GM19395 (cell line): ENCODE data around the gene GOLIM4.
"Not testable (repeated sequence)": the region's sequence is repeated elsewhere in the genome, so short reads cannot be mapped to it uniquely, and the experiment has no call there.

Experiments used
- ATAC-seq: cut with Tn5 transposase; IDR thresholded peaks from one replicate; pipeline ENCODE4 v1.9.1; 2021; ENCODE audit warnings: mild to moderate bottlenecking, moderate library complexity; ENCODE audit not compliant: unreplicated experiment

The GOLIM4 gene

DNA sequence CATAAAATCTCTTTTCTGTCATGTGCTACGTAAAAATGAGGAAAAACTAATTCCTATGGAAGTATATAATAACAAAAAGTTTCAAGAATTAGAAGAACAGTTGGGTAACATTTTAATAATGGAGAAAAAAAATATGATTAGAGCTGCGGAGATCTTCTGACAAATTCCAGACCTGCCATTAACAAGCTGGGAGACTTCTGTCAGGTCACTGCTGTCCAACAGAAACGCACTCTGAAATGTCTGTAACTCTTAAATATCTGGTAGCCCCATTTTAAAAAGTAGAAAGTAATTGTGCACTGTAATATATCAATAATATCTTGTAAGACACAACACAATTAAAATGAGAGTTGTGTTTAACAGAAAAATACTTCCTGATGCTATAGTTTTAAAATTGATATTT, 15.7 kb downstream of the GOLIM4 start:
- ATAC-seq, result no peak

DNA sequence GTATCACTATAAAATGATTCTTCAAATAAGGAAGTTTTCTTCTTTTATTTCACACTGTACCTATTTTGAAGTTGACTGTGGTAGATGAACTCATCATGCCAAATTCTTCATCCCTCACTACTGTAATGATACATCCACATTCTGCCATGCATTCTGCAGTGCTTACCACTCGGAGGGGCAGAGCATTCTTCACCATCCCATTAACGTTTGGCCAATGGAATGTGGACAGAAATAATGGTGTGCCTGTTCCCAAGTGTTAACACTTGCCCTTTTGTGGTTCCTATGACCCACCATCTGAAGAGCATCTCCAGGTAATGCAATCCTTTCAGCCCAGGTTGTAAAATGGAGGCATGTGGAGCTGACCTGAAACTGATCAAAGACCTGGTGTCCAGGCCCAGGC, 18.6 kb downstream of the GOLIM4 start:
- ATAC-seq, result no peak

GRCh38 chr3:168073842-168074605, 21.7 kb downstream of the GOLIM4 start:
- ATAC-seq, result no peak

GRCh38 chr3:168072323-168072650, 23.4 kb downstream of the GOLIM4 start:
- ATAC-seq, result no peak

DNA sequence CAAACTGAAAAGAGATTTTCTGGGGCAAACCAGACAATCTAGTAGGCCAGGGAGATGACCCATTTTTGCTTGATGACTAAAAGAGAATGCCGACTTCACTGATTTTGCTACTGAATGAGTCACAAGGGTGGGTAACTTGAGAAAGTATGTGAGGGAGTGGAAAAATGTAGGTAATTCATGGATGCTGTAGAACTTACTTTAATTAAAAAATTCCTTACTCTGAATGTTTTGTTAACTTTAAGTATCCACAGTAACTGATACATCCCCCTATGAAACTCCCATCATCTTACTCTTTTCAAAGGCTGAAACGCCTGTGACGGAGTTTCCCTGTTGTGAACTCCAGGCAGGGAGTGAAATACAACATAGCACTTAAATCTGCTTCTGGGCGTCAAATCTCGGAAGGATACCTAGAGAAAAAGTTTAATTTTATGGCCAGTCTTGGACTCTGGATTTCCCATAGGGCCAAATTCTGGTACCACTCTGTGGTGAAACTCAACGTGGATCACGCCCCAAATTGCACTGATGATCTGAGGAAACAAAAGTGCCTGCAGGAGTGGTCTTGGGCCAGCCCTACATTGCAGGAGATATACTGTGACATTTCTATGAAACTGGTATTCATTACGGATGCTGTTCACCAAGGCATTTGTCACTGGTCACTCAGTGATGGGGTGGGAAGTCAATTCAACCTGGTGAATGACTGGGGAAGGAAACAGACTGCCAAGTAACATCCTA, 24.0 kb downstream of the GOLIM4 start:
- ATAC-seq, result no peak

DNA sequence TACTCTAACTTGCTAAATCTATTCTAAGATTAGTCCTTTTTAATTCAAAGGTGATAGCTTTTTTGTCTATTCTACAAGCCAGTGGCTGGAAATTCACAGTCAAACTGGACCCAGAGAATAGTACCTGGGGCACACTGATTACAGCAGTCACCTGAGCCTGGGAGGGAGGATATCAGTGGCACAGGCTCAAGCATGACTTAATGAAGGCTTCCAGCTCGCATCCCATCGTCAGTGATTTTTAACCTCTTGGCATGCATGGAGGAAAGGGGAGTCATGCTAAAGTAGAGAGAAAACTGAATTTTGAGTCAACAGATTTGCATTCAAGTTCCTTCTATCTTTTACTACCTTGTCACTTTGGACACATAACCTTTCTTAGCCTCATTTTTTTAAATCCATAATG, 24.8 kb downstream of the GOLIM4 start:
- ATAC-seq, result no peak

DNA sequence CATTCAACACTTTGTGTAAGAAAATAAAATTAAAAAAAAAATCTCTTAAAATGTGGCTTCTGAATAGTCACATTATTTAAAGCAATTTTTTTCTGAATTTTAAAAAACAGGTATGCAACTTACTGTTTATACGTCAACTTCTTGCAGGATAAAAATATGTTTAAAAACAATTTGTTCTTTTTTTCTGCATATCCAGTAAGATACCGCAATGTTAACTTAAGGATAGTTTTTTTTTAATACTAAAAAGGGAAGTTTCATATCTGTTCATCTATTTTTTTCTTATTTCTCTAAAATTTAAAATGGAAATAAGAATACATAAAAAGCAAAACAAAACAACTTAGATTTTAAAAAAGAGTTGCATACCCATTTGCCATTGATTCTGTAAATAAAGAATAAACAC, 27.4 kb downstream of the GOLIM4 start:
- no peak for ATAC-seq

- ATAC-seq, result peak; percentile 42
These were observed 28.8 kb downstream of the GOLIM4 start for GRCh38 chr3:168066882-168067281.

- no peak for ATAC-seq
These were observed 30.2 kb downstream of the GOLIM4 start for GRCh38 chr3:168065569-168065968.

DNA sequence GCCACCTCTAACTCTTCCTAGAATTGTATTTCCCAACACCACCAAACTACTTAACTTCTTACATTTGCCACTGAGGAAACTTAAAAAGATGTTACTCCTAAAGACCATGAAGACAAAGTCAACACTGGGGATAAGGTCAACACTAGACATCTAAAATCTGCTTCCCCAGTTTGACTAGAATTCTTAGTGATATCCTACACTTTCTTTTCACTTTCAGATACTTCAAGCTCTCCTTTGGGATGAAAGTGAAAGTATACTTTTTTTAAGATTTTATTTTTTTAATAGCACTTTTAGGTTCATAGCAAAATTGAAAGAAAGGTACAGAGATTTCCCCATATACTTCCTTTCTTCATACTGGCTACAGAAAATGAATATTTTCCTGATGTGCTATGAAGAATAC, 32.6 kb downstream of the GOLIM4 start:
- ATAC-seq, result no peak

GRCh38 chr3:168062679-168063078, 33.0 kb downstream of the GOLIM4 start:
- no peak for ATAC-seq

DNA sequence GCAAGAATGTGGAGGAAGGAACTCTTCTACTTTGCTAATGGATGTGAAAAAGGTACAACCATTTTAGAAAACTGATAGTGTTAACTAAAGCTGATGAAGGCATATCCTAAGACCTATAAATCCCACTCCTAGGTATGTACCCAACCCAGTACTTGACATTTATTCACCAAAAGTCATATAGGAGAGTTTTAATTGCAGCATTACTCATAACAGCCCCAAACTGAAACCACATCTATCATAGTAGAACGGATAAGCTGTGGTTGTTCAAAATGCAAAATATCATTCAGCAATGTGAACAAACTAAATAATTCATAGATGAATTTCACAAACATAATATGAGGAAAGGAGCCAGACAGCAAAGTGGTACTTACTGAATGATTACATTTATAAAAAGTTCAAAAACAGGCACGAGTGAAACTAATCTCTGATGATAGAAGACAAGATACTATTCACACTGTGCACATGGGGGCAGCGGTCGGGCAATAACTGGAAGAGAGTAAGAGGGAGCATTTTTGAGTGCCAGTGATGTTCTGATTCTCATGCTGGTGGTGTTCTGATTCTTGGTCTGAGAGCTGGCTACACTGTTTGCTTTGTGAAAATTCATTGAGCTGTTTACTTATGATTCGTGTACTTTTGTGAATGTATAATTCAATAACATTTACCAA, 34.3 kb downstream of the GOLIM4 start:
- ATAC-seq, result peak; percentile 94

- ATAC-seq, result no peak
These were observed 35.4 kb downstream of the GOLIM4 start for GRCh38 chr3:168060317-168060716.

GRCh38 chr3:168058481-168058880, 37.2 kb downstream of the GOLIM4 start:
- ATAC-seq, result no peak

GRCh38 chr3:168056398-168057230, 39.1 kb downstream of the GOLIM4 start:
- not testable (repeated sequence) for ATAC-seq

DNA sequence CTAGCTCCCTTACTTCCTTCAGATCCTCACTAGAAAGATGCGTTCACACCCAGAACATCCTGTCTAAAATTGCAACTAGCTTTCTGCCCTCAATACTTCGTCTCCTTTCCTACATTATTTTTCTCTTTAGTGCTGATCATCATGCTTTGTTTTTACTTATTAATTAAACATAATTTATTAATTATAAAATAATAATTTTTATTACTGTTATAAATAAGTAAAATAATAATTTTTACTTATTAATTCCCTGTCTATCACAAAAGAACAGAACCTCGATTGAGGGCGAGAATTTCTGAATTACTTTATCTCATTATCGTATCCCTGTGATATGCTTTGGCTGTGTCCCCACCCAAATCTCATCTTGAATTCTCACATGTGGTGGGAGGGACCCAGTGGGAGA, 41.3 kb downstream of the GOLIM4 start:
- ATAC-seq, result no peak

GRCh38 chr3:168053115-168053514, 42.6 kb downstream of the GOLIM4 start:
- ATAC-seq, result no peak

DNA sequence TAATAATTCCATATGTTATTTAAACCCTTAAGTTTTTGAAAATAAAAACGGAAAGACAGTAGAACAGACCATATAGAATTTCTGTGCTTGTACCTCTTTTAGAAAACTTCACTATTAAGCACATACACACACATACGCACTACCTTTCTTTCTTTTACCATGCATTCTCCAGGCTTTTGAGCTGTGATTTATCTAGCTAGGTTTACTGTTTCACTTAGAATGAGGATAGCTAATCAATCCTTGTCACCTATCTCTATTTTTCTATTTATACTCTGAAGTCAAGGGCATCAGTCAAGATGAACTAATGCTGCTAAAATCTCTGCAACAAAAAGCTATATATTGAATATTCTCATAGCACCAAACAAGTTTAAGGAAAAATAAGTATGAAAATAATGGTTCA, 43.2 kb downstream of the GOLIM4 start:
- ATAC-seq, result no peak

- peak; percentile 65 for ATAC-seq
These were observed 43.9 kb downstream of the GOLIM4 start for GRCh38 chr3:168051531-168052471.

DNA sequence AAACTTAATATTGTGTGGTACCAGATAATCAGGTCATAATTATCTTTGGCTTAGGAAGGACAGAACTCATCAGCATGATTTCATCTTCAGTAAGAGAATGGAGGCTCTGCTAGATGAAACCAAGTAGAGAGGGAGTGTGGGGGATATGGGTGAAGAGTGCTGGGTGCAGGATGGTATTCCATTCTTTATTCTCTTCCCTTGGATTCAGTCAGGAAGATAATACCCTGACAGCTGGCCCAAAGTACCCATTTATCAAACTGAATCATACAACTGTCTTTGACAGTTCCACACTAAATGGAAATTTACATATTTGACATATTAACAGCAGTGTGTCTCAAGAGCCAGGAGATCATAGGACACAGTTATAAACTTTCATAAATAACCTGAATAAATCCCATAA, 44.7 kb downstream of the GOLIM4 start:
- no peak for ATAC-seq
